GM15510 (cell line): ENCODE measurements around the gene PDE1C.

Experiments used
- POLR2A ChIP-seq: IDR thresholded peaks from 3 replicates; pipeline ENCODE4 v1.6.1; 2011; ENCODE audit warnings: borderline replicate concordance; ENCODE audit not compliant: insufficient read length; ENCODE audit errors: extremely low read depth

The PDE1C gene

DNA sequence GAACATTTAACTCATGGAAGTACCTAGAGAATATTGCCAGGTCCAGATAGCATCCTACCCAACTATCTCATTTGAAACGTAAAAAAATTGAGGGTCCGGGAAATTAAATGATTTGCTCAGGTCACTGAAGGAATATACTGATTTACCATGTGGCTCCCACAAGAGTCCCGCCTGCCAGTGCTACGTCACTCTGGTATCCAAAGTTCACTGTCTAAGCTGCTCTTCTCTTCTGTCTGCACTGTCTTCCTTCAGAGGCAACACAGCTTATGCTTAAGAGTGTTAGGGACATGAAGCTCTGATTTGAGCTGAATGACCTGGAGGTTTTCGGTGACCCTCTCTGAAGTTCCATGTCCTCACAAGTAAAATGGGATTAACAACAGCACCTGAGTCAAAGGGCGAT is 114.6 kb downstream of the PDE1C start:
- no peak for TF ChIP-seq POLR2A

DNA sequence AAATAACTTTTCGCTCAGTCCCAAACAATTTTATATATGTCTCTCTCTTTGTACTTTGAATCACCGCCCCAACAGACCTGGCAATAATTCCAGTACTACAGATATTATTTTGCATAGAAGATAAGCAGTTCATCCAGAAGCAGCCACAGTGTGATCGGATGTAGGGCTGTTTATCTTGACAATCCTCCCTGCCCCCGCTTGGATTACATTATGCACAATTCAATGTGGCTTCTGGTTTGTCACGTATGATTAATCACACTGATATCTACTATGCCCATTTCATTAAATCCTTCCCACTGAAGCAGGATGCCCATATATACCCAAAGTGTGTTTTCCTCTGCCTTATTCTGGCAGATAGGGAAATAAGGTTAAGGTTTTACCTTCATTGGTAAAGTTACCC is 115.2 kb downstream of the PDE1C start:
- TF ChIP-seq POLR2A, result no peak

DNA sequence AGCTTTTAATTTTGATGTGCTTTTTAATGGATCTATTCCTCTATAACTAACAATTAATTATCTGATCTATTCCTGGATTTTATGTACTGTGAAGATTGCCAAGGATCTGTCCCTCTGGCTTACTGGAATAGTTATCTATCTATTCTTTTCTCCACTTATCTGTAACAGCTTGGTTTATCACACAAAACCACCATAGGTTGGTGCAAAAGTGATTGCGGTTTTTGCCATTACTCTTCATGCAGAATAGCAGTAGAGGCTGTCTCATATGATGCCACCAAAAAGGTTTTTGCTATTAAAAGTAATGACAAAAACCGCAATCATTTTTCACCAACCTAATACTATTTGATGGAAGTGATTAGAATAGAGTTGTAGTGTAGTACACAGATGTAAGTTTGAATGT is 115.7 kb downstream of the PDE1C start:
- TF ChIP-seq POLR2A, result no peak

DNA sequence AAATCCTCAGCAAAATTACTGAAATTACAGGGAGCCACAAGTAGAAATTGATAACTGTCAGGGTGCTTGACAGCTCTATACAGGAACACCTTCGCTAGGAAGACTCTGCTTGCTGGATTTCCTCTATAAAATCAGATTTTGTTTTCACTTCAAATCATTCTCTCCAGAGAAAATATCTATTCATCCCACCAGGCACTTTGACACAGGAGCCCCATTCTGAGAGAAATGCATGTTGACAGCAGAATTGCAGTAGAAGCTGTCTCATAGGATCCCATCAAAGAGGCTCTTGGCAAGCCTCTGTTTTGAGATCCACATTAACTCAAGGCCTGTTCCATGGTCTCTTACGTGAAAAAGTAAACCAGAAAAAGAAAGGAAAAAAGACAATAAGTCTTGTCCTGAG is 116.8 kb downstream of the PDE1C start:
- no peak for TF ChIP-seq POLR2A

DNA sequence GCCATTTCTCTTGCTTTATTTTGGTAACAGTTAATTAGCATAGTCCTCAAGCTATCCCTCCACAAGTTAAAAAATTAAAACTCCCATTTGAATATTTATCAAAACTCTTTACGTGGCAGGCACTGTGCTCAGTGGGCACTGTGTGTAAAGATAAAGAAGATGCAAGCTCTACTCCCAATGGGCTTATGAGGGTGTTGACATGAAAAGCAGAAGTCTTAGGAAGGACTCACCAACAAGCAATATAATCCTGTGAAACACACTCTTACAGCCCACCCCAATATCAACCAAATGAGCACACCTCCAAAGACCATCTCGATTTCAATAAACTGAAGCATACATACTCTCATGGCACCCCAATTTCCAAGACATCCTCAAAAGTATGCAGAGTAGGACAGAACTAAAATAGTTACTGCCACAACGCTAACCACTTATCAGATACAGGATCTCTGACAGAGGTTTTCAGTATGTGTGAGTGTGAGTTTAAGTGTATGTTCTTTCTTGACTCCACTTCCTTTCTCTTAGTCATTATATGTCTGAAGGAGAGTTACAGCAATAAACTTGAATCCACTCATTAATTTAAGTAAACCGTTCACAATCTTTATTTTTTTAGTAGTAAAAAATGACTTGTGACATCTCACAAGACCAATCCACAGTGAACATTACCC is 120.0 kb downstream of the PDE1C start:
- no peak for TF ChIP-seq POLR2A

DNA sequence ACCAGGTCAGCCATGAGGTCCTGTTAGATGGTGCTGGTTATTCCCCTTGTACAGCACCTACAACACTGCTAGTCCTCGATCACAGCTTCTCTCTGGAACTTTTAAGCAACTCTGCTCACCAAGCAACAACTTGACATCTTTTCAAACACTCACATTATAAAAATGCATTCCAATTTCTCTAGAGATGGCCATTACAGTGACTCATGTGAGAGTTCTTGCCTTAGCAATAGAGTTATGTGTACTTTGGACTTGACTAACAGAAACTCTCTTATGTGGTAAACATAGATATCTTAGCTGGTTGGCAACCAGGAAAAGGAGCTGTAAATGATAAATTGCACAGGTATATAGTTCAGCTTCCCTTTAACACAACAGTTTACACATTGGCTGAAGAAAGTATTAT is 122.2 kb downstream of the PDE1C start:
- no peak for TF ChIP-seq POLR2A

DNA sequence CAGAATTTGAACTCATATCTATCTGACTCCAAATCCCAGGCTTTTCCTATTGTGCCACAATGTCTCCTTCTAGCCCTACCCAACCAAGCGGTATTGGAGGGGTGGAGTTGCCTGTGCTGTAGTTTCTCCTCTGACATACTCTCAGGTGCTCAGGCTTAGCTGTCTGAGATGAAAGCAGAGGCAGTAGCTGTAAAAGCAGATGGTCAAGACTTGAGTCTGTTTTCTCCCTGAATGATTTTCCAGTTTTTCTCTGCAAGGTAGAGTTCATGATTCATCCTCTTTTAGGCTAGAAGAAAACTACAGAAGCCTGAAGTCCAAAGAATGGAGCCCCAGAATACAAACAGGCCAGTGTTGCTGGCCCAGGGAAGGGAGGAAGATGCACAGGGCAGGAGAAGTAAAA is 130.0 kb downstream of the PDE1C start:
- TF ChIP-seq POLR2A, result no peak

DNA sequence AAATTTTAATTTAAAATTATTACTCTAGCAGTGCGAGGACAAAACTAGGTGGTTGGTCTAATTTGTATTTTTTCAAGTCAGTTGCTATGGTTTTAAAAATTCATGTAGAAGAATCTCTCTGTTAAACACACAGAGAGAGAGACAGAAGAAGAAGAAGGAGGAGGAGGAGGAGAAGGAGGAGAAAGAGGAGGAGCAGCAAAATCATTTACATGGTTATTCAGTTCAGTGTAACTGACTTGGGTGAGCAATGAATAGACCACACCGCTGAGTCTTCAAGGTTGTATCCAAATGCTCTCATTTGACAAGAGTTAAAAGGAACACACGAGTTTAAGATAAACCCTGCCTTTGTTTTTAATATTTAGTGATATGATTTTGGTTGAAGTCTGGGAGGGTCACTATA is 131.1 kb downstream of the PDE1C start:
- TF ChIP-seq POLR2A, result no peak

DNA sequence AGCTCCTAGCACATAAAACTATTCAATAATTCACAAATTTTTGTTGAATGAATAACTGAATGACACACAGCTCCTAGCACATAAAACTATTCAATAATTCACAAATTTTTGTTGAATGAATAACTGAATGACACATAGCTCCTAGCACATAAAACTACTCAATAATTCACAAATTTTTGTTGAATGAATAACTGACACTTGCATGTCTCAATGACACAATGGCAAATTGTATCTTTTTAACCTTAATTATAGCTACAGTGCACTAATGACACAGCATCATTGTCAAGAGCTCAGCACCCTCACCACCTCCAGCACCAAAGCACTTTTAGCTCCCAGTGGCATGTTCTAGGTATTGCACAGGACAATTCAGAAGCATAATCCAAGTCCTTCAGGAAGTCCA is 131.6 kb downstream of the PDE1C start:
- no peak for TF ChIP-seq POLR2A

DNA sequence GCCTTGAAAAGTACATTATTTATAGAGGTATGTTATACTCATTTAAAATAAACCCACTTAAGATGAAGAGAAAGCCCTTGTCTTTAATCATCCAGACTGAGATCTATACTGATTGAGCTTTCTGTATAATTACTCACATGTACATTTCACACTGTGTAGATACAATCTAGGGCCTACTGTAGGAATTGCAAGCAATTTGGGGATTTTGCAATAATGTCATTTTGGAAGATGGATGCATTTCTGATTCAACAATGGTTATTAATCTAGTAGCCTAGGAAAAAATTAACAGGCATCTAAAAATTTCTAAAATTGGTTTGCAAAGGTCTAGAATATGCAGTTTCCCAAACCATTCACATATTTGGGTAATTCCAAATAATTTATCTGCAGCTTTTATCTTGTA is 132.2 kb downstream of the PDE1C start:
- TF ChIP-seq POLR2A, result no peak

DNA sequence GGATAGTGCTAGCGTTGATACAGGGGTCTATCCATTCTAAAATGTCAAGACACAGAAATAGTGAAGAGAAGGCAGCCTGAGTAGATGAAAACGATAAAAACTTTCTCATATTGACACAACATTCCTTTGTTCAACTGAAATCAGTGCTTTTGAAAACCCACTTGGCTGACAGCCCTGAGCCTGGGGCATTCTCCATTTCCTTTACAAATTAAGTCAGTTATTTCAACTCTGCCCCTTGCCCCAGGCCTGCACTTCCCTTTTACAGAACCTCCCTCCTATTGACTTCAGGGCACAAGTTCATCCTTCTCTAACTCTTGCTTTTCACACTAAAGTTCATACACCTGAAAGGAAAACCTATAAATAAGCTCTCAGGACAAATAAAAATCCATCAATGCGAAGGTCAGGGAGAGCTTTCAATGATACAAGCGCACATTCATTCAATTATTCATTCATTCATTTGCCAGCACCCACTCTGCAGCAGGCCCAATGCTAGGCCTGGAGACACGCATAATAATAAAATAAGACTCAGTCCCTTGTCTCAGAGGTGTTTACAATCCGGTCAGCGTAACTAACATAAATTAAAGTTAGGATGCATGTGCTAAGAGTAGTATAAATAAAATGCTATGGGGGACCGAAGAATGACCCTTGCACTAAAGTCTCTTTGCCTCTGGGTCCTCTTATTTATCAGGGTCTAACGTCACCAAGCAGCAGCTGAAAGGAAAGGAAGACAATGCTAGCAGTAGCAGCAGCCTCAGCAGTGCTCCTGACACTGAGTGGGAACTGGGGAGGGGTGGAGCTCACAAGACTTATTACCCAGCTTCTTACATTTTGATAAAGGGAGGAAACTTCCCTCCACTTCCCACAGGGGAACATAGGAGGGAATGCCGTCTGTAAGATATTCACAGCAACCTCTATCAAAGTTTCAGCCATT is 134.8 kb downstream of the PDE1C start:
- no peak for TF ChIP-seq POLR2A

DNA sequence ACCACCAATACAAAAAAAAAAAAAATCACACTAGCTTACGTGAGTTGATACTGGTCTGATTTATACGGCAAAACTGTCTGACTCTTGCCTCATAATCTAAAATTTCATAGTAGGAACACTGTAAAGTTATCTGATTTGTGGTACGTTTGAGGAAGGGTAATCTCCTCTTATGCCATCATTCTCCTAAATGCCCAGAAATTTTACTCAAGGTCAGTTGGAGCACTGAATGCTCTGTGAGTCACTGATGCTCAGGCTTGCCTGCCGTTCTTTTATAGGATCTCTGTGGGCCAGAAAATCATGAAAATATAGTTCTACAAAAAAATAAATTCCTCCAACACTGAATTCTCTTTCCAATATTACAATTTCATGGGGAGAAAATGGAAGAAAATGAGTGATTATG is 135.7 kb downstream of the PDE1C start:
- TF ChIP-seq POLR2A, result no peak

DNA sequence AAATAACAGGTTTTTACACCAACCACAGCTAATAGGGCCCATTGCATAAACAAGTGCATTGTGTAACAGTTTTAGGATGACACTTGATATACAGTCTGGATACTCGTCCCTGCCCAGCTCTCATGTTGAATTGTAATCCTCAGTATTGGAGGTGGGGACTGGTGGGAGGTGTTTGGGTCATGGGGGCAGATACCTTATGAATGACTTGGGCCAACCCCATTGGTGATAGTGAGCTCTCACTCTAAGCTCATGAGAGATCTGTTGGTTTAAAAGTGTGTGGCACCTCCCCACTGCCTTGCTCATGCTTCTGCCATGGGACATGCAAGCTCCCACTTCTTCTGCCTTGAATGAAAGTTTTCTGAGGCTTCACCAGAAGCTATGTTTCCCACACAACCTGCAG is 136.7 kb downstream of the PDE1C start:
- TF ChIP-seq POLR2A, result no peak

DNA sequence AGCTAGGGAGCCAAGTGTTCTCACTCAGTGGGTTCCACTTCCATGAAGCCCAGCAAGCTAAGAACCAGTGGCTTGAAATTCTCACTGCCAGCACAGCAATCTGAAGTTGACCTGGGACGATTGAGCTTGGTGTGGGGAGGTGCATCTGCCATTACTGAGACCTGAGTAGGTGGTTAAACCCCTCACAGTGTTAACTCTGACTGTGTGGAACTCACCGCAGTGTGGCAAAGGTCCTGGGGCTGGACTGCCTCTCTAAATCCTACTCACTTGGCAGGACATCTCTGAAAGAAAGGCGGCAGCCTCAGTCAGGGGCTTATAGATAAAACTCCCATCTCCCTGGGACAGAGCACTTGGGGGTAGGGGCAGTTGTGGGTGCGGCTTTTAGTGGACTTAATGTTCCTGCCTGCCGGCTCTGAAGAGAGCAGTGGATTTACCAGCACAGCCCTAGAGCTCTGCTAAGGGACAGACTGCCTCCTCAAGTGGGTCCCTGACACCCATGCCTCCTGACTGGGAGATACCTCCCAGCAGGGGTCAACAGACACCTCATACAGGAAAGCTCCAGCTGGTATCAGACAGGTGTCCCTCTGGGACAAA is 143.1 kb downstream of the PDE1C start:
- no peak for TF ChIP-seq POLR2A

DNA sequence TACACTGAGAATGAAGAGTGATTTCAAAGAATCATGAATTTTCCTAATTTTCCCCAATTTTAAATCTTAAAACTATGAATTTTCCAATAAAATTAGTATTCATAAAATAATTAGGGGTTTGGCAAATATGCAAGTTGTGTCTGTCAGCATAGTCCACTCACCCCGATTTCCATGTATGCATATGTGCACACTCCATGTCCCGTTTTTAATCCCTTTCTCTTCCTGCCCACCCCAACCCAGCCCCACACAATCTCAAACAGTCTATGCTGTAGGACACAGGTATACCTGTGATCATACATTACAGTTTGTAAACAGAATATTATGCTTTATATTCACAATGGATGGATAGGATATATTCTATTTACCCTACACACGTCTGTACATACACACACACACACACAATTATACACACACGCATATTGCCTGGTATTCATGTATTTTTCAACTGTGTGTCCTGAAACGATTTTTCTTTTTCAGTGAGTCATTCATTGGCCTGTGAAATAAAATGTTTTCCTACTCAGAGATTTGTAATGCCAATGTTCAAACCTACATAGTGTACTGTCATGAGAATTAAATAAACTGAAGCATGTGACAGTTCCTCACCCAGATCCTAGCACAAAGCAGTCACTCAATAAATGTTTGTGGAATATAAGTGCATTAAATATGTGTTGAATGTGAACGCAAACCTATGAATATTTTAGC is 144.3 kb downstream of the PDE1C start:
- no peak for TF ChIP-seq POLR2A

DNA sequence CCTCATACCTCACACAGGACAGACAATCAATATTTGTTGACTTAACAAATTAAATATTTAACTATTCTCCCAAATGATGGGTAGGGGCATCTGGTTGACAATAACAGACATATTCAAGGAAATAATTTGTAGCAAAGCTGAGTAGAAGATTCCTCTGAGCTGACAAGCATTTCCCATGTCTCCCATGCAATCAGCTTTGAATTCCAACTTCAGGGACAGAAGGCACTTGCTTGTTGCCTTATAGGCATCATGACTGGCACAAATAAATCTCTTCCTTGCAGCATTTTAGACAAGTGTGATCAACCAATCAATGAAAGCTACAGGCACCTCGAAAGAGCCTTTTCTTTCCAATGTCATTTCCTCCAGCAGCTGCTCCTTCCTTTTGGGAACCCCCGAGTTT is 146.0 kb downstream of the PDE1C start:
- no peak for TF ChIP-seq POLR2A

DNA sequence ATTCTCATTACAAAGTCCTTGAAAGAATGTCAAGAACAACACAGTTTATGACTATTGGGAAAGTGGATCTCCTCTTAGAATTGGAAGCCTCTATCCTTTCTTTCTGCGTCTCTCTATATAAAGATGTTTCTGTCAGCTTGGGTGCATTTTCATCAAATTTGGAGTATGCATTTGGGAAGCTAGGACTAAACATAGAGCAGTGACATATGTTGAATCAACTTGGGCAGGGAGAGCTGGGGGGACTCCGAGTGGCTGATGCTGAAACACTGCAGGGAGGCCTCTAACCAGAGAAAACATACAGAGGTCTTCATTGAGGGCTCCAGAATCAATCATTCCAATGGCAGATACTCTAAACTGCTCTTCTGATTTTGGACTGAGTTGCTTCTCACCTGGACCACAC is 147.4 kb downstream of the PDE1C start:
- no peak for TF ChIP-seq POLR2A
